Globus pallidus (tissue), 1 donor: ENCODE results near the gene STK16.
A peak's percentile ranks its signal among the peaks of the same experiment; 100 is the strongest.
"Not testable (repeated sequence)": the region's sequence is repeated elsewhere in the genome, so short reads cannot be mapped to it uniquely, and the experiment has no call there.

Experiments used
- DNase-seq: peaks from one replicate; pipeline ENCODE4 v3.0.0-alpha.2; 2015; ENCODE audit warnings: low spot score

Gene STK16

GRCh38 chr2:219245148-219245898, at the start of gene STK16, which contains the start of gene GLB1L:
STK16 (plus strand) TSS chr2:219245479; CDS start chr2:219246000, 521 bp downstream.
GLB1L (minus strand) TSS chr2:219245444; CDS start chr2:219243573, 1,871 bp downstream.
- DNase-seq: peak; percentile 88

GRCh38 chr2:219197388-219197787, 47.9 kb upstream of the STK16 start:
- no peak for DNase-seq

- DNase-seq: no peak
Measured at GRCh38 chr2:219198974-219199373, 46.3 kb upstream of the STK16 start.

GRCh38 chr2:219199470-219200211, 45.6 kb upstream of the STK16 start:
- DNase-seq: no peak

- DNase-seq: not testable (repeated sequence)
Measured at GRCh38 chr2:219200502-219201326, 44.6 kb upstream of the STK16 start.

- DNase-seq: not testable (repeated sequence)
Measured at GRCh38 chr2:219201331-219201730, 43.9 kb upstream of the STK16 start.

GRCh38 chr2:219204425-219205164, 40.7 kb upstream of the STK16 start:
- no peak for DNase-seq

GRCh38 chr2:219205165-219205538, 40.1 kb upstream of the STK16 start:
- DNase-seq: no peak

- DNase-seq: no peak
Measured at GRCh38 chr2:219205981-219206327, 39.3 kb upstream of the STK16 start.

- peak; percentile 95 for DNase-seq
Measured at GRCh38 chr2:219206328-219207133, 38.7 kb upstream of the STK16 start, which contains the start of gene ZFAND2B. ZFAND2B (plus strand) TSS chr2:219206782; CDS start chr2:219206988, 206 bp downstream.

GRCh38 chr2:219207134-219207883, 38.0 kb upstream of the STK16 start:
- no peak for DNase-seq

- DNase-seq: no peak
Measured at GRCh38 chr2:219207884-219208740, 37.2 kb upstream of the STK16 start.

- DNase-seq: no peak
Measured at GRCh38 chr2:219209236-219210195, 35.8 kb upstream of the STK16 start.

GRCh38 chr2:219210196-219210885, 34.9 kb upstream of the STK16 start:
- DNase-seq: no peak

- no peak for DNase-seq
Measured at GRCh38 chr2:219210886-219211362, 34.4 kb upstream of the STK16 start.

- no peak for DNase-seq
Measured at GRCh38 chr2:219213026-219213415, 32.3 kb upstream of the STK16 start.

GRCh38 chr2:219213486-219214071, 31.7 kb upstream of the STK16 start:
- DNase-seq: no peak
